ENCODE measurements around the gene OR4D1.

The OR4D1 gene

GRCh38 chr17:58193641-58194255 lies 45.6 kb downstream of the OR4D1 start:
- ATAC-seq (no peak), DNase-seq (no peak)

DNA sequence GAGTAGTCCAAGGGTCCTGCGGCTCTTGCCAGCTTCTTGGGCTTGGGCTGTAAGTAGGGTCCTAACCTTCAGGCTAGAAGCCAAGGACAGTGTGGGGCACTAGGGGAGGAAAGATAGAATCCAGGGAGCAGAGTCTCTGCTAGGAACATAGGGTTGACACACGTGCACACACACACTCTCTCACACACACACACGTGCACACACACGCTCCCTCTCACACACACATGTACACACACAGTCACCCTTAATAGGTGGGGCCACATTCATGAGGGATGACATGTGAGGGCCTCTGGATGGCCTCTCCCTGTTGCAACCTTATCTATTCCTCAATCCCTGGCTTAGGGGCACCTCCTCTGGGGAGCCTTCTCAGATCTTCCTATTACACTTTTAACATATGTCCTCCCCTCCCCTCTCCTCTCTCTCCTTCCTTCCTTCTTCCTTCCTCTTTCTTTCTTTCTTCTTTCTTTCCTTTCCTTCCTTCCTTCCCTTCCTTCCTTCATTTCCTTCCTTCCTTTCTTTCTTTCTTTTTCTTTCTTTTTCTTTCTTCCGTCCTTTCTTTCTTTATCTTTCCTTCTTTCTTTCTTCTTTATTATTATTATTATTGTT lies 47.4 kb downstream of the OR4D1 start:
- DNase-seq (no peak), ATAC-seq (no peak)

DNA sequence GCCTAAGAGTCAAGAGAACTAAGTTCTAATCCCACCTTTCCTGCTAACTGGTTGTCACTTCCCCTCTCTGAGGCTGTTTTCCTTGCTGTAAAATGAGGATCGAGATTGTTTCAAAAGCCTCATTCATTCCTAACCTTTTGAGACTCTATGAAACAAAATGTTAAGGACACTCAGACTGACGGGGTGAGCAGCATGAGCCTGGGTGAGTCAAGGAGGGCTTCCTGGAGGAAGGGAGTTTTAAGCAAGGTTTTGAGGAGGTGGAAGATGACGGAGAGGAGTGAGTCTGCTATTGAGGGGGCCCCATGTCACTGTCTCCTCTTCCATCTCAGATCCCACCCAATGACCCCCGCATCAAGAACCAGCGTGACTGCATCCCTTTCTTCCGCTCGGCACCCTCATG lies 48.4 kb downstream of the OR4D1 start:
- no peak for DNase-seq
- ATAC-seq = no peak

GRCh38 chr17:58200024-58200633 lies 51.9 kb downstream of the OR4D1 start:
- peak; percentile 83 for ATAC-seq

GRCh38 chr17:58202859-58203258 lies 54.7 kb downstream of the OR4D1 start:
- DNase-seq = no peak
- no peak for ATAC-seq

More at GRCh38 chr17:58200024-58200633, 51.9 kb downstream of the OR4D1 start:
- peak; percentile 73 for DNase-seq

DNA sequence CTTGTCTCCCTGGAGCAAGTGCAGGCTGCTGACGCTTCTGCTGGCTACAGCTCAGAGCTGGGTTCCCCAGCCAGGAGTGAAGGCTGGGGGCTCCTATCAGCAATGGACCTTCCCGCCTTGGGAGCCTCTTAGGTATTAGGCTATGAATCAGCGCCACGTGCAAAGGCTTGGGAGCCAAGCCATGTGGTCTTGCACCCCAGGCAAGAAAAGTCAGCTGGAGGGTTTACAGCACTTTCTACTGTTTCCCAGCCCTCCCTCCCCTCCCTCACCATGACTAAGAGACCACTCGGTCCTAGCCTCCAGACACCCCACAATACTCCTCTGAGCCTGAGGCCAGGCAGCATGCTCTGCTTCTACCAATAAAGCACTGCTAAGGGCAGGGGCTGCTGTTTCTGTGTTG lies 56.6 kb downstream of the OR4D1 start:
- DNase-seq = no peak
- ATAC-seq = no peak

DNA sequence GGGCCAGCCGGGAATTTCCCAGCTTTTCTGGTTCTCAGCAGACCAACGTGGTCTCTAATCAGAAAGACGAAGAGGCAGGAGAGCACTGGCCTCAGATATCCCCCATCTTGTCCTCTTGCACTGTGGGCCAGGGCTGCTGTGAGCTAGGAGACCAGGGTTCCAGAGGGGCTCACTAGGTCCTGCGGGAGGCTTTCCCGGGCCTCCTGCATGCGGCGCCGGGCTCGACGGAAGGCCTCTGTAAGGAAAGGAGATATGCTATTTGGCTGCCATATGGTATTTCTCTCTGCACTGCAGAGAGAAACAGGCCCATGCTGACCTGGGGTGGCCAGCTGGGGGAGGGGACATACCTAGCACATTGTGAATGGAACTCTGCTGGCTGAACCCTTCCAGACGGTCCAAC lies 57.8 kb downstream of the OR4D1 start:
- ATAC-seq (no peak), DNase-seq (no peak)

DNA sequence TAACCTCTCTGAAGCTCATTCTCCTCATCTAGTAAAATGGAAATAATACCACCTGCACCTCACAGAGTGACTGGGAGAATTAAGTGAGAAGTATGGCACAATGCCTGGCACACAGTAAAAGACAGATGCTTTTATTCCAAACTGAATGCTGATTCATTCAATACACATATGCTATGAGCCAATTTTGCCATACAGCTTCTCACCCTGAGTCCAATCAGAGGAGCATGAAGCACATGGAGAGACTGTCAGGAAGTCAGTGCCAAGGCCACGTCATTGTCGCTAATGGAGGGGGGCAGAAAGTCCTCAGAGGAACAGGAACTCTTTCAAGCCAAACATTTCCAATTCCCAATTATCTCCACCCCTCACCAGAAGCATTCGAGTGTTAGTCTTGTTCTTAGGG lies 59.3 kb downstream of the OR4D1 start:
- DNase-seq = no peak
- ATAC-seq = no peak

- ATAC-seq (no peak), DNase-seq (no peak)
These were observed 60.2 kb downstream of the OR4D1 start for GRCh38 chr17:58208344-58208743.
